DND-41 (cell line): ENCODE results near the gene STPG2.

Source experiments
- CTCF ChIP-seq: IDR thresholded peaks from 2 replicates; pipeline ENCODE4 v1.5.1; 2012; ENCODE audit warnings: borderline replicate concordance, low read length, moderate library complexity, mild to moderate bottlenecking; ENCODE audit not compliant: poor library complexity, severe bottlenecking; ENCODE audit errors: extremely low read depth
- EZH2 ChIP-seq: IDR thresholded peaks from 3 replicates; pipeline ENCODE4 v1.6.1; 2012; ENCODE audit warnings: borderline replicate concordance, low read depth, mild to moderate bottlenecking, moderate library complexity, low read length, inconsistent platforms; ENCODE audit not compliant: severe bottlenecking

GRCh38 chr4:97953171-97953941, 189.9 kb downstream of the STPG2 start:
- no peak for TF ChIP-seq CTCF
- TF ChIP-seq EZH2: no peak
